Measurements from ENCODE around the gene ARHGAP22.

Gene ARHGAP22

DNA sequence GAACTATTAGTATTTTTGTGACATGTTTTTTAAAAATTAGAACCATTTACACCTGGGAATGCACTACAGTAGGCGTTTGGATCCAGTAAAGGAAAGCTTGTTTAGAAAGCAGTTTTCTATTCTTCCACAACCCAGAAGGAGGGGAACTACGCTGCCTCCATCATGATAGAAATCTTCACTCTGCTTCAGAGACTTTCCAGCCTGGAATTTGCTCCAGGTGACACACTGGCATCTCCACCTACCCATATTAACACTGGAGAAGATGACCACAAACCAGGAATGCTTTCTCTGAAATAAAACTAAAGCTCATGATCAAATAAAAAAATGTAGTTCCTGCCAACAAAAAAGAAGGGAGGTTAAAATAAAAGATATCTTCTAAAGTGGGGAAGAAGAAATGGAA, 66.3 kb downstream of the ARHGAP22 start:
- DNase-seq (ENCODE audit: extremely low spot score, insufficient read length, low read depth): no peak
- no peak for FAIRE-seq

DNA sequence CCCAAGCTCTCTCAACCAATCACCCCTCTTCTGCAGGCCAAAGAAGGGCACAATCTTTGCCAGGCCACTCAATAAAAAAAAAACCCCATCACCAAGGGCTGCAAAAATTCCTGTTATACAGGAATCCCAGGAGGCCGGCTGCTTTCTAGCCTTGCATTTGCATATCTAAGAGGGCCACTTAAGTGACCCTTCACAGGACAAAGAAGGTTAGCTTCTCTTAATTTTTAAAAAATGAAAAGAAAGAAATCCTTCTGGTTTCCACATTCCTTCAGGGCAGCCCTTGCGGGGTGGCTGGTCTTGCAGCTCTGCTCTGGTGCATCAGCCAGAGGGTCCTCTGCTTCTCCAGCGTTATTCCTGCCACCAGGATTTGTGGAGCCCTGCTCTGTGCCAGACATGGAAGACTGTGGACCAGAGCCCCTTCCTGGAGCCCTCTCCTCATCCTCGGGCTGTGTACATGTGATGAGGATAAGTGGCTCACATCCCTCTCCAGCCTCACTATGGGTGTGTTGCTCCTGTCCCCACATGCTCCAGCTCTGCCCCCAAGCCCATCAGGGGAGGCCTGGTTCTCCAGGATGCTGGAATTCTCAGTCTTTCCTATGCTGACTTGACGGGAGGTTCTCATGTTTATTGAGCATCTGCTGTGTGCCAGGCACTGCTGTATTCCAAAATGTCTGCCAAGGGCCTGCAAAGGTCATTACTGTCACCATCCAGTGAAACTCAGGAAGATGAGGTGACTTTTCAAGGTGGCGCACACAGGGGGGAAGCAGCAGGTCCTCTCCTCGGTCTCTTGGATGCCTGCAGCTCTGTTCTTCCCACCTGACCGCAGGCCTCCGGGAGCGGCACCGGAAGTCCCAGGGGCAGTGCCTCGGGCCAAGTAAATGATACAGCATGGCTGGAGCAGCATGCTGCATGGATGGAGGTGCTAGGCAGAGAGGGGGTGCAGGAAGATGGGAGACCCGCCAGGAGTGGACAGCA, 67.7 kb downstream of the ARHGAP22 start:
- DNase-seq (ENCODE audit: extremely low spot score, insufficient read length, low read depth): no peak

DNA sequence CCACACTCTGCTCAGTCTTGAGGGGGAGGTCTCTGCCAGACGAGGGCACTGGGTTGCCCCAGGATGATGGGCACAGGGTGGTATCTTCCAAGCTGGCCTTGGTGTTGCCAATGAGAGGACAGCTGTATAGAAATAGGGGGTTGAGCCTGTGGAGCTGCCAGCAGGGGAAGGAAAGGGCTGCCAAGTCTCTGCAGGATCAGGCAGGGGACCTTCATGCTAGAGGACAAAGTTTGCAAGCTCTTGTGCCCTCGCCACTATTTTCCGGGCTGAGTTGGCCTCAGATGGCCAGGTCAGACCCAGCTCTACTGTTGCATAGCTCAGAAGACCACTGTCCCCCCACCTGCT, 68.7 kb downstream of the ARHGAP22 start:
- DNase-seq (ENCODE audit: extremely low spot score, insufficient read length, low read depth): no peak
- no peak for FAIRE-seq

More for the DNA sequence above, 67.7 kb downstream of the ARHGAP22 start:
- no peak for FAIRE-seq

DNA sequence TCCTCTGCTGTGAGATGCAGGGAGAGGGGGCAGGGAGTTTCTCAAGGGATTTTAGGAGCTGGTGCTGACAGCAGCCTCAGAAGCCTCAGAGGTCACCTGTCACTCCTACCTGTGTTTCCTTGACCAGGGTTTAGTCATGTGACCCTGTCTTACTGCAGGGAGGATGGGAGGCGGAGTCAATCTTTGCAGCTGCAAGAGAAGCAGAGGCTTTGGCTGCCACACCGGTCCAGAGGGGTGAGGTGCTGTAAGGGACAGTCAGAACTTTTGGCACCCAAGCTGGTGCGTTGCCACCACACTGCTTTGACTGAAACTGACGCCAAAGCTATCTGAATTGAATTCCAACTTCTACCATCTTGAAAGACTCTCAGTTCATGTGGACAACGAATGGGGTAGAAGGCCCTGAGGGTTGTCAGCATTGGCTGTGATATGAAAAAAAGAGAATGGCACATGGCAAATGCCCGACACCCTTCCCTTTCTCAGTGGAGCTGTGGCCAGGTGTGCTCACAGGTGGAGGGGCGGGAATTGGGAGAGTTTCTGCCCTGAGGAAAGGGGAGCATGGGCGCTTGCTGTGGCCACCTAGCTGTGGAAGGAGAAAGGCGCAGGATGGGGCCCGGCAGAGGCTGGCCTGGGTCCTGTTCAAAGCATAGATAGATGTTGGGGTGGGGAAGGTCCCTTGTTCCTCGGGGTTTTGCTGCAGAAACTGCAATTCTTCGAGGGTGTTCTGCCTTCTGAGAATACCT, 69.3 kb downstream of the ARHGAP22 start:
- FAIRE-seq (no peak), DNase-seq (ENCODE audit: extremely low spot score, insufficient read length, low read depth) (no peak)

DNA sequence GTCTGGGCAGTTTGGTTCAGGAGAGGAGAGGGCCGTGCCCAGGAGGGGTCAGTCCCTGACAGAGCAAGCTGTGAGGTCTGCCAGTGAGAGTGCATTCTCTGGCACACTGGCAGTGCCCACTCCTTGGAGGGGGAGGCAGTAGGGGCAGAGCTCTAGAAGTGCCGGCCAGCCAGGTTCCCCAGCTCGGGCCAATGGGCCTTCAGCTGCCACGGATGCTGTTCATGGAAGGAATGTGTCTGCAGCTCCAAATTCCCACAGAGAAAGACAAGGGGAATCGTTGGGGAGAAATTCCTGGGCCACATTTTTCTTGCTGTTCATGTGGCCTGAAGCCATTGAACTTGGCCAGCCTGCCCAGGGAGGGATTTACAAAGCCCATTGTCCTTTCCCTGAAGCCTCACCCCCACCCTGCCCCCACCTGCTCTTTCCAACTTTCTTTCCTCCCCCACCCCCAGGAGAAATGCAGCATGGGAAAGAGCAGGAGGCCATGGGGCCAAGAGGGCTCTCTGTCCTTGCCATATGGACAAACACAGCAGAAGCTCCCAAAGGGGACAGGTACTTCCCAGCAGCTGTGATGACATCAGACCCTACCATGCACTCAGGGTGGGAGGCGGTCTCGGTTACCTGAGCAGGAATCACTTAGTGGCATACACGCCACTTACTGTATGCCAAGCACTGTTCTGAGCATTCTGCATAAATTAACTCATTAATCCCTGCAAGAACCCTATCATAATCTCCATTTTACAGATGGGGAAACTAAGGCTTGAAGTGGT, 70.7 kb downstream of the ARHGAP22 start:
- DNase-seq (ENCODE audit: extremely low spot score, insufficient read length, low read depth) (no peak), FAIRE-seq (no peak)

DNA sequence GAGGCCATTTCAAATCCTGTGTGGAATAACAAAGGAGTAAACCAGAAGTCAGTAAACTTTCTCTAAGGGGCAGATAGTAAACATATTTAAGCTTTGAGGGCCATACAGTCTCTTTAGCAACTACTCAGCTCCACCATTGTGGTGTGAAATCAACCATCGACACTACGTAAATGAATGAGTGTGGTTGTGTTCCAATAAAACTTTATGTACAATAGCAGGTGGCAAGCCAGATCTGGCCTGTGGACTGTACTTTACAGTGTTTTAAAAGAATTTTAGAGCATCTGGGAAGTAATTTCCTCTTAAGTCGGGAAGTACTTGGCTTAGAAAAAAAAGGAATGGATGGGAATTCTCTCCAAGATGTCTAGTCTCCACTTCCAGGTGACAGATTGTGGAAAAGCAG, 71.3 kb downstream of the ARHGAP22 start:
- no peak for FAIRE-seq

DNA sequence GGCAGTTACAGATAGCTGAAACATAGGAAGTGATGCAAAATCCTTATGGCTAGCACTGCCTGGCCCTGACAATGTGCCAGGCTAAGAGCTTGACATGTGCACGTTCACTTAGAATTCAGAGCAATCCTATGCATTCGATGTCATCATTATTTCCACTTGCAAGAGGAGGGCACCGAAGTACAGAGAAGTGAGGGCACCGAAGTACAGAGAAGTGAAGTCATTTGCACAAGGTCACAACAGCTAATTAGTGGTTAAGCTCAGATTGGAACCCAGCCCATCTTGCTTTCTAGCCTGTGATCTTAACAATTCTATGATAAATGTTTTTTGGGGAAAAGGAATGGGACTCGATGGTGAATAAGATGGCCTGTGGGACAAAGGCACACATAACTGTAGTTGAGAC, 73.4 kb downstream of the ARHGAP22 start:
- DNase-seq (ENCODE audit: extremely low spot score, insufficient read length, low read depth) (no peak), FAIRE-seq (no peak)

More for the DNA sequence above, 71.3 kb downstream of the ARHGAP22 start:
- DNase-seq (ENCODE audit: extremely low spot score, insufficient read length, low read depth): no peak

DNA sequence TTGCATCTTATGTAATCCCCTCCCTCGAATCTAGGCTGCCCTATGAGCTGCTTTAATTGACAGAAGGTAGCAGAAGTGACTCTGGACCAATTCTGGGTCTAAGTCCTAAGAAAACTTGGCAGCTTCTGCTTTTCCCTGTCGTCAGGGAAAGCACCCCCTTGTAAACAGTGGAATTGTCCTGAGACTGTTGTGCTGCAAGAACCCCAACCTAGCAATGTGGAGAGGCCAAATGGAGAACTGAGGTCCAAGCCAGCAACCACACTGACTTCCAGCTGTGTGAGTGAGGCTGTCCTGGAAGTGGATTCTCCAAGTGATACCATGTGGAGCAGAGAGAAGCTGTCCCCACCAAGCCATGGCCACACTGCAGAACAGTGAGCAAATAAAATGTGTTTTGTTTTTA, 75.5 kb downstream of the ARHGAP22 start:
- DNase-seq (ENCODE audit: extremely low spot score, insufficient read length, low read depth) (no peak), FAIRE-seq (no peak)

DNA sequence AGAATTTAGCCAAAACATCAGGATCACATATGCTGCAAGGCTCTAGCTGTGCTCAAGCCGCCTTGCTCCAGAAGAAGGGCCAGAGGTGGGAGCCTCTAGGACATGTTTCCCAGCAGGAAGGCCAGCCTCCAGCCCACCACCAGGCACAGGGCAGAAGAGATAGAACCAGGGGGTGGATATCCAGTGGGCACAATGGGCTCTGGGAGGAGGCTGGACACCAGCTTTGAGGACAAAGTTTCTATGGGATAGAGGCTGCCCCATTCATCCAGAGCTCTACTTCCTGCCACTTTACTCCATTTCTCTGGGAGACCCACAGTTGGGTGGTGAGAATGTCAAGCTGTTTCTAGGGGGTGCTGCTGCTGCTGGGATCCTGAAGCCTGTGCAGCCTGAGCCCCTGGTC, 77.1 kb downstream of the ARHGAP22 start:
- DNase-seq (ENCODE audit: extremely low spot score, insufficient read length, low read depth): no peak
- FAIRE-seq: no peak

DNA sequence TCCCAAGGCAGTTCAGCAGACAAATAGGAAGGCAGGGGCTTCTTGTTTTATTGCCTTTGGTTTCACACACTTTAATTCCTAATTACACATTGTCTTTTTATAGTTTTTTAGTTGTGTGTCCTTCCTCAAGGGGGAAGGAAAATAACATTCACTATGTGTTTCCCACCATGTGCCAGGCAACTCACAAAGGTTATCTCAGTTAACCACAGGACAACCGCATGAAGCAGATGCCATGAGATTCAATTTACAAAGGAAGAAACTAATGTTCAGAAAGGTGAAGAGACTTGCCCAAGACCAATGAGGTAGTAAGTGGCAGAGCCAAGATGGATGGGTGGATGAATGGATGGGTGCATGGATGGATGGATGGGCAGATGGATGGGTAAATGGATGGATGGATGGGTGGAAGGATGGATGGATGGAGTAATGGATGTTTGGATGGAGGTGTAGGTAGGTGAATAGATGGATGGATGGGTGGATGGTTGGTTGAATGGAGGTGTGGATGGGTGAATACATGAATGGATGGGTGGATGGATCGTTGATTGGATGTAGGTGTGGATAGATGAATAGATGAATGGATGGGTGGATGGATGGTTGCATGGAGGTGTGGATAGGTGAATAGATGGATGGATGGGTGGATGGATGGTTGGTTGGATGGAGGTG, 77.9 kb downstream of the ARHGAP22 start:
- no peak for DNase-seq (ENCODE audit: extremely low spot score, insufficient read length, low read depth)
- no peak for FAIRE-seq

DNA sequence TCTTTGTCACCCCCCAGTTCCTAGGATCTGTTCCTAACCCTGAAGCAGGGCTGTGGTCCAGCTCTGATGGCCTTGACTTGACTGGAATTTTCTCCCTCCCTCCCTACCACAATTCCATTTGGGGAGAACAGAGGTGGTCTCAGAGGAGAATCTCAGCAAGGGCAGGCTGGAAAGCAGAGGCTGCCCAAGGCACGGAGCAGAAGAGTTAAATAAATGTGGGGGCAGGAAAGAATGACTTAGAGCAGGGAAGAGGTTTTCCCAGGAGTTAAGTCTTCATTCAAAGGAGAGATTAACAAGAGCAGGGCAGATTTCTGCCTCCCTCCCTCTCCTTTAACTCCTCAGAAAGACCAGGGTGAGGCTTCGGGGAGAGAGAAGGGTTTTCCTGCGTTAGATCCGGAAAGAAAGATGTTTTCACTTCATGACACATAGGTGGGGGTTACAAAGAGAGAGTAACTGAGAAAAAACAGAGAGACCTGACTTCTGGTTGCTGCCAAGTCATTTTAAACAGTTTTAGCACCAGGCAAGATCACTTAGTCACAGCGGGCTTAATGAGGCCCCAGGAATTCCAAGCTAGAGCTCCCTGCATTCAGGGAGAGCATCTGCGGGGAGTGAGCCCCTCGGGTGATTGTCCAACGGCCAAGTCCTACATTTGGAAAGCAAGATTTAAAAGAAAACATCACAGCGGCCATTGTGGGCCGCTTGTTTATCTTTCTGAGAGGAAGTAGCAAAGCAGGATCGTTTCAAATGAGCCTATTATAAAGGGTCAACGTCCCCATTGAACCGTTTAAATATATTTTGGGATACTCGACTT, 78.7 kb downstream of the ARHGAP22 start:
- DNase-seq (ENCODE audit: extremely low spot score, insufficient read length, low read depth) (no peak), FAIRE-seq (no peak)

DNA sequence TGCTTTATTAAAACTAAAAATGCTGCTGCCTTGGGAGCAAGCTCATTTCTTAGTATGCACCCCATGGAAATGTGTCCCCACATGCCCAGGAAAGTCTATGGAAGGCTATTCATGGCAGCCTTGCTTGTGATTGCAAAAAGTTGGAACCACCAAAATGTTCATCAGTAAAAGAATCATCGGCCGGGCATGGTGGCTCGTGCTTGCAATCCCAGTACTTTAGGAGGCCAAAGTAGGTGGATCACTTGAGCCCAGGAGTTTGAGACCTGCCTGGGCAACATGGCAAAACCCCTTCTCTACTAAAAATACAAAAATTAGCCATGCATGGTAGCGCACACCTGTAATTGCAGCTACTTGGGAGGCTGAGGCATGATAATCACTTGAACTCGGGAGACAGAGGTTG, 79.8 kb downstream of the ARHGAP22 start:
- no peak for DNase-seq (ENCODE audit: extremely low spot score, insufficient read length, low read depth)
- no peak for FAIRE-seq

DNA sequence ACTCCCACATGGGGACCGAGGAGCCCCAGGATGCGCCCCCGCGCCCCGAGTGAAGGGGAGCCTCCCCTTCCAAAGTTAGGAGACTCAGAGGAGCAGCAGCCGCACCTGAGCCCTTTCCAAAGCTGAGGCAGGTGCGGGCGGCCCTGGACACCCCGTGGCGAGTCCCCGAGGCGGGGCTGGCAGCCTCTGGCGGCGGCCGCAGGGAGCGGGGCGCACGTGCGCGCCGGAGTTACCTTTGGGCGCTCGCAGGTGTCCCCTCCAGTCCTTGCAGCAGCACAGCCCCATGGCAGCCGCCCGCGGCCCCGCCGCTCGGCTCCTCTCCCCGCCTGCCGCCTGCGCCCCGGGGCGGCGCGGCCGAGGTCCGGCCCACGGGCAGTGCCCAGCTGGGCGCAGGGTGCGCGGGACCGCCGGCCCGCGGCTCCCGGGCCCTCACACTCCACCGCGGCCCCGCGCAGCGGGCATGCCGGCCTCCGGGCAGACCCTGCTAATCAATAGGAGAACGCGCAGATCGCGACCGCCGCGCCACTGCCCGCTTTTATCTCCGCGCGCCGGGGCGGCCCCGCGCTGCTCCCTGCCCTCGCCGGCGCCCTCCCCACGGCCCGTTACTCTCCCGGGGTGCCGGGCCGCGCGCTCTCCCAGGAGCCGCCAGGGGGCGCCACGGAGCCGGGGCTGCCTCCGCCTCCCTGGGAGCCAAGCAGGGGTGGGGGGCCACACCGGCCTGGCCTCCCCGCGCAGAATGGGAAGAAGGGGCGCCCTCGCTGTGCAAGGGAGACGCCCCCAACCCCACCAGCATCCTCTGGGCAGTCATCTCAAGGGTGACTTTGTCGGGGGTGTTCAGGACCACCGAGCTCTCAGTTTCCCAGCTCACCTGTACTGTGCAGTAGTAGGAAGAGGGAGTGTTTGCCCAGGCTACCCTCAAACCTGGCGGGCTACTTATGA, 80.8 kb downstream of the ARHGAP22 start:
- FAIRE-seq: no peak

DNA sequence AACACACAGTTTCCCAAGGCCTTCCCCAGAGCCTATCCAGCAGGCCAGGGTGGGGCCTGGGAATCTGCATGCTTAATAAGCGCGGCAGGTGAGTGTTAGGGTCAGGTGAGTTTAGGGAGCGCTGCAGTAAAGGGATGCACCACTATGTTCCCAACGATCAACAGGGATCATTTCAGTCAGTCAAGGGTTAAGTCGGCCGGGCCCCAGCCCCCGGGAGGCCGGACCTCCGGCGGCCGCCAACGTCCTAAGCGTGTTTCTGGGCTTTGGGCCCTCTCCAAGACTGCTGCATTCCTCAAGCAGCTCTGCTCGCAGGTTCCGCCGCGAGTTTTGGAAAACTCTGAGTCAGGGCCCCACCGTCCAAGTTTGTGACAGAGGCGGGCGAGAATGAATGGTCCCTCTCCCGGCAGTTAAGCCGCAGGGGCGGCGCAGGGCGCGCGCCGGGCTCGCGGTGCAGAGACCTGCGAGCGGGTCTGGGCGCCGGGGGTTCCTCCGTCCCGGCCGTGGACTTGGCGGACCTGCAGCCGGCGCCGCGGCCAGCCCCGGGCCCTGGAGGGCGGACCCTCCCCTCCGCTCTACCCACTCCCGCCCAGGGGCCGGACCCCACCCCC, 81.6 kb downstream of the ARHGAP22 start:
- no peak for FAIRE-seq

More for the DNA sequence above, 80.8 kb downstream of the ARHGAP22 start:
- no peak for DNase-seq (ENCODE audit: extremely low spot score, insufficient read length, low read depth)

DNA sequence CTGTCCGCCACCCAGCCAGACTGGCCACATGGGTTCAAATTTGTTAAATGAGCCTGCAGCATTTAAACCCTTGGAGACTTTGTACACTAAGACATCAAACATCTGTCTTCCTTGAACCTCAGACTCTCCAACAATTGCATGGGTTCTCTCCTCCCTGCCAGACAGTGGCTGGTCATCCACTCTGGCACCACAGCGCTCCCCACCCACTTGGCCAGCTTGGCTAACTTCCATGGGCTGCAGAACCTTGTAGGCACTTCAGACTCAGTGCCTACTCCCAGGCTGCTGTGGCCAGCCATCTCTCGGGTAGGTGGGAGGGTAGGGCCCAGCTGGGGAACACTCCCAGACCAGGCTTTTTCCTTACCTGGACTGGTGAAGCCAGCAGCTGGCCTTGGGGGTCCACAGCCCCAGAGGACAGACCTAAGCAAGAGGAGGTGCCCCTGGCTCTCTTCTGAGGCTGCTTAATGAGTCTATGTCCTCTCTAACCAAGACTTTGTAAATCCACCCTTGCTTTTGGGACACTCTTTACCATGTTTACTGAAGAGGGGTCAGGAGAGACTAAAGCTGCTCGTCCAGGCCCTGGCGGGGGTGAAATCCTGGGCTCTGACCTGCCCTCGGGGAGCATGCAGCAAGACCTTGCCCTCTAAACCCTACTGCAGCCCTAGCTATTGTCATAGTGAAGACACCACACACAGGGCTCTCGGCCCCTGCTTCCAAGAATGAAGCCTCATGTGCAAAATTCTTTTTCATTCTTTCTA, 82.7 kb downstream of the ARHGAP22 start:
- no peak for FAIRE-seq
- no peak for DNase-seq (ENCODE audit: extremely low spot score, insufficient read length, low read depth)

More for the DNA sequence above, 81.6 kb downstream of the ARHGAP22 start:
- no peak for DNase-seq (ENCODE audit: extremely low spot score, insufficient read length, low read depth)

DNA sequence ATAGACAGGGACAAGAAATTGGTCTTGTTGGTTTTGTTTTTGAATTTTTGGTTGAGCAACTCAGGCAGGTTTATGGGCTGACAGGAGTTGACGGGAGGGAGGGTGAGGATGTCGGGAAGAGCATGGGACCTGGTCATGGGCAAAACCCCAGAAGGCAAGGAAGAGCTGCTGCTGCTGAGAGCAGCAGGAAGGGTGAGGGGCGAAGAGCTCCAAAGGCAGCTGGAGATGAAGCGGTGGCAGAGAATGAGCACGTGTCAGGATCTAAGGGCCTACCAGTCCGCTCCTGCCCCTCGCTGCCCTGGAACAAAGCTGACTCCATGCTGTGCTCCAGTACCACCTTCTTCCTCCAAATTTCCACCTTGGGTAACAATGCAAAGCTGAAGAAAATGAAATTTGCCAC, 84.3 kb downstream of the ARHGAP22 start:
- FAIRE-seq (no peak), DNase-seq (ENCODE audit: extremely low spot score, insufficient read length, low read depth) (no peak)

DNA sequence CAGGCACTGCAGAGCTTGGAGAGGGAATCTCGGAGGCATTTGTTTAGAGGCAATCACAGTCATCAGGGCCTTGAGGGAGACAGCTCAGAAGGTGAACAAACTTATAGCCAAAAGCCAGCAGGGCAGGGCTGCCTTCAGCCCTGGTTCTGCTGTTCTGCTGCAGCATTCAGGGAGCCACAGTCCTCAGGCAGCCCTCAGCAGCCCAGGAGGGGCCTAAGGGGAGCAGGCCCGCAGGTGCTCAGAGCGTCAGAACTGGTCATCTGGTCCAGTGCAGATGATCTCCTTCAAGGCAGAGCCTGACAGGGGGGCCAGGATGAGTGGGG, 84.7 kb downstream of the ARHGAP22 start:
- FAIRE-seq (no peak), DNase-seq (ENCODE audit: extremely low spot score, insufficient read length, low read depth) (no peak)
